Islet of Langerhans (tissue), 1 donor: ENCODE results near the gene RTN1.

Experiments
- FAIRE-seq: peaks from one replicate; lab custom pipeline; 2011; peaks lifted over from hg19 to GRCh38; lab: Jason Lieb, UNC

Gene RTN1

DNA sequence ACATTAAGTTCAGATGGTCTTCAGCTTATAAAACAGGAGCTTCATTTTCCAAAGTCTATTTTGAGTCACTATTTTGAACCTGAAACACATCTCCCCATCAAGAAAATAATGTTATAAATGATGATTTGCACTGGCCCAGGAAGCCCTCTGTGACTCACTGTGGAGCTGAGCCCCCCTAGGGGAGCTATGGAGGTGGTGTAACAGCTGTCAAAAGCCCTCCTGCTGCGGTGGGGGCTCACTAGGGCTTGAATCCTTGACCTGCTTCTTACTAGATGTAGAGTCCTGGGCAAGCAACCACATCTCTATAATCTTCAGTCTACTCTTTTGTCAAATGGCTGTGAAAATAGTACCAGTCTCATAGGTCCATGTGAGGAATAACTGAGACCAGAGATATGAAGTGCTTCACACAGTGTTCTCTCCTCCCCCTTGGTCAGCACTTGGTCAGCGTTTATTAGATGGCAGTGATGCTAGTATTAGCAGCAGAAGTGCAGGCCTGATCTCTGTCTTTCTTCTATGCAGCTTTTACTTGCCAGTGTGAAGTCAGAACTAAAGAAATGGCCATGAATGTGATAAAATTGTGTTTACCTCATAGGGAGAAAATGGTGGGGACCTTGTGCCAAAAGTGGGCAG lies 83.4 kb downstream of the RTN1 start:
- no peak for FAIRE-seq

DNA sequence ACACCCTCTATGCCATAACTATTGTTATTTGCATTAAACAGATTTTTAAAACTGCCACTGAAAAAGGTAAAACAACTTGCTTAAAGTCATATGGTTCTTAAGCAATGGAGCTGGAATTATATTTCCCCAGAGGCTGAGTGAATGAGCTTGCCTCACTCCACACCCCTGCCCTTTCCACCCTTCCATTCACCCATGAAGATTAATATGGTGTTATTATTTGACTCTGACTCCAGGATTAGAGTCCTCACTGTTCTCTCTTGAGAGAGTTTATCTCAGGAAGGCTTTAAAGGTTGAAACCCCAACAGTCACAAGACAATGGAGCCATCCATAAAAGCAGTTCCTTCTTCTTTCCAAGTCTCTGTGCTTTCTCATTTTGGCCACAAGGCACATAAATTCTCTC lies 84.9 kb downstream of the RTN1 start:
- no peak for FAIRE-seq

DNA sequence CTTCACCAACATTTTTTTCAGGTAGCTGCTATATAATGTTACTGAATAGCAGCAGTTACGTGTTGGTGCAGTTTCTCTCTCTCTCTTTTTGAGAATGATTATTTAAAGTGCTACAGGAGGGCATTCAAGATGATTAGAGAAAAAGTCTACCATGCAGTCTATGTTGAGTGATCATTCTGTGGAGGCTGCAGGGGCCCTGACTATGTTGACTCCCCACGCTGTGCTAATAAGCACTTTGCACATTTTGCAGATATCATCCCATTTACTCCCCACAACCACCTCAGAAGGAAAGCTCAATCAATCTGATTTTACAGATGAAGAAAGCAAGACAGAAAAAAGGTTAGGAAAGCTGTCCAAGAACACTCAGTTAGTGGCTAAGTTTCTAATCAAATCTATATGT lies 87.8 kb downstream of the RTN1 start:
- no peak for FAIRE-seq

DNA sequence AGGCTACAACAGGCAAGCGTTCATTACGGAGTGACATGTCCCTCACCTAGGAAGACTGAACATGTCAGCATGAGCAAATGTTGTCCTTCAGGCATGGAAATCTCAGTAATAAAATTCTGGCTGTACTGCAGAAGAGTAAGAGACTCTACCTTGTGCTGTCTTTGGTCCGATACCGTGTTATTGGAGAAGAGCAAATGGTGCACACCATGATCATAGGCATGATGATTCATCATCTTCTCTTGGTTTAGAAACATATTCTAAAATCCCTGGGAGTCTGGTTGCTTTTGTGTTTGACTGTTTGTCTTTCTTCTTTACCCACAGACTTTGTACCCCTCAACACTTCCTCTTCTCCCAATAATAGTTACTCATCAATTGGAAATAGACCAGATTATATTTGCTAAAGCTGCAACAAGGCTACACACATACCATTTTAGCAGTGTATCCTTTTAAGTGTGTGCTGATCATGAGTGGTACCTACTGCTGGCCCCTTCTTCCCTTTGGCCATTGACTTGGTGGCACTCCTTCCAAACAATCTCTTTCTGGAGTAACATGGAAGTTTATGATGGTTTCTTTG lies 93.5 kb downstream of the RTN1 start:
- FAIRE-seq, result no peak

DNA sequence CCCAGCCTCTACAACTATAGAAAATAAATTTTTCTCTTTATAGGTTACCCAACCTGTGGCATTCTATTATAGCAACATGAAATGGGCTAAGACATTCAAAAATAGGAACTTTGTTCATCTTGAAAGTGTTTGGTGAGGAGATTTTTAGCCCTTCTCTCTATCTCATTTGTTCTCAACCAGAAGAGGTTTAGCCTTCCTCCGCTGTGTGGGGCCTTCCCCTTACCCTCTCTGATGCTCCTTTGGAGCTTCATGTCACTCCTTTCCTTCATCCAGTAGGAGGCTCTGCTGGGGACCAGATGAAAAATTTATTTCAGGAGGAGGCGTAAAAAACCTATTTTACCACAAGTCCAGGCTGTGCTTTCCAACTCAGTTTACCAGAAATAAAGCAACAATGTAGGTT lies 94.1 kb downstream of the RTN1 start:
- no peak for FAIRE-seq

DNA sequence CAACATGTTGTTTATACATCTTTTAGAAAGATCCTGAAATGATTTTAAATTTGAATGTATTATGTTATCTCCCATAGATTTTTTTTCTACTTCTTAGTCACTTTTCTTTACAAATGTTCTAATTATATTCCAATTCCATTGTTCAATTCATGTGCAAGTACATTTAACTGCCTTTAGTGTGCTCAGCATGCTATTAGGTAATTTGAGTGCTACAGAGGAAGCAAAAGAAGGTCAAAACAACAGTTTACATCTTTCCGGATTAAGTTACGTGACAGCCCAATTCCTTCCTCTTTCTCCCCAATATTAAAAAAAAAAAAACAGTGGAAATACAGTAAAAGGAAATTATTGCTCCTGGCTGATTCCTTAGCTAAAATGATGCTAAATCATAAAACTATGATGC lies 98.3 kb downstream of the RTN1 start:
- FAIRE-seq, result no peak

DNA sequence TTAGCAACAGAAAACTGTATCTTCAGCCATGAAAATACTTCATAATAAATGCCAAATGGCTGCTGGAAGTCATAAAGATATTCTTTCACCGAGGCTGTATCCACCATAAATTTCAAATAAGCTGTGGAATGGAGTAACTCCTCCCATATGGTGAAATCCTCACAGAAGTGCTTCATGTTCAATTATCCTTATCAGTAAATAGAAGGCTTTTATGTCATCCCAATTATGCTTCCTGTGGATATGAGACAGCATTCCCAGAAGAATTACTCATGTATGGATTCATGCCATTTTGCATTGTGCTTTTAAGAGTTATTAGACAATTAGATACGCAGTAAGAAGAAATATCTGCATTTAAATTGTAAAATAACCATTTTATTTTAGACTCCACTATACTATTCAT lies 99.0 kb downstream of the RTN1 start:
- FAIRE-seq, result no peak

DNA sequence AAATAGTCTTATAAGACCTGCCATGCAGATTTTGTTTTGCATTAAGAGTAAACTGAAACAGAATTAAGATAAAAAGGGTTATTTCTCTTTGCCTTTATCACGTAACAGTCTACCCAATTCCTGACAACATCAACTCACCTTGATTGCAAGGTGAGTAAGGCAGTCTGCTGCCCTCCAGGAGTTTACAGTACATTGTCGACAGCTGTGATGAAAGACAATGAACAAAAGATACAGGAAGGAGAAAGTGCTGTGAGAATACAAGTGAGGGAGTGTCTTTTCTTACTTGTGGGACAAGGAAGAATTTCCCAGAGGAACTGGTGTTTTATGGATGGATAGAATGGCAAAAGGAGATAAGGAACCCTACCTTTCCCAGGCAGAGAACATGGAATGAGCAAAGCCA lies 101.0 kb downstream of the RTN1 start:
- FAIRE-seq, result no peak

DNA sequence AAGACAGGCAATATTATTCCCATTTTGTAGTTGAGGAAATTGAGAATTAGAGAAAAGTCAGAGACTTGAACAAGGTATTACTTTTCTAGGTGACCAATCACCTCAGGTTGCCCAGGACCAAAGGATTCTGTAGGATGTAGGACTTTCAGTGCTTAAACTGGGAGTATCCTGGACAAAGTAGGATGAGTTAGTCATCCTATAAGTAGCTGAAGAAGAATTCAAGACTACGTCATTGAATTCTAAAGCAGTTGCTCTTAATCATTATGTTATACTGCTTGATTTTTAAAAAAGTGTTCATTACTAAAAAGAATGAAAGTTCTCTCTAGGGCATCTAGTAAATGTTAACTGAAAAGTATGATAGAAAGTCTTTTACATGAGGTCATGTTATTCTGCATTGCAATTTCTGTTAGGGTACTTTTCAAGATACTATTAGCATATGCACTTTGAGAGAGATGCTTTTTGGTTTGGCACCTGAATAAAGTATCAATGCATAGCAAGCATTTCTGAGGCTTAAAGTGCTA lies 101.7 kb downstream of the RTN1 start:
- no peak for FAIRE-seq

DNA sequence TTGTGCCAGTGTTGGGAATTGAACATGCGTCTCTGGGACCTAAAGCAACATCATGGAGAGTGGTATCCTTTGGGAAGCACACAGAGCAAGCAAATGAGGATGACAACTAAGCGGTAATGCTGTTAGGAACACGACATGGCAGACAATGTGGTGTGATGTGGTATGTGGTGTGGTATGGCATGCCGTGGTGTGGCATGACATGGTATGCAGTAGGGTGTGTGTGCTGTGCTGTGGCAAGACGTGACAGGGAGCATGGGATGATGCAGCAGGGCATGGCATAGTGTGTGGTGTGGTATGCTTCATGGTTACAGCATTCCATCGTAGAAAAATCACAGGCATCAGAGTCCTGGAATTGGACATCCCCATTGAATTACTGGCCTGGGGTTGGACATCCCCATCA lies 108.7 kb downstream of the RTN1 start:
- no peak for FAIRE-seq

DNA sequence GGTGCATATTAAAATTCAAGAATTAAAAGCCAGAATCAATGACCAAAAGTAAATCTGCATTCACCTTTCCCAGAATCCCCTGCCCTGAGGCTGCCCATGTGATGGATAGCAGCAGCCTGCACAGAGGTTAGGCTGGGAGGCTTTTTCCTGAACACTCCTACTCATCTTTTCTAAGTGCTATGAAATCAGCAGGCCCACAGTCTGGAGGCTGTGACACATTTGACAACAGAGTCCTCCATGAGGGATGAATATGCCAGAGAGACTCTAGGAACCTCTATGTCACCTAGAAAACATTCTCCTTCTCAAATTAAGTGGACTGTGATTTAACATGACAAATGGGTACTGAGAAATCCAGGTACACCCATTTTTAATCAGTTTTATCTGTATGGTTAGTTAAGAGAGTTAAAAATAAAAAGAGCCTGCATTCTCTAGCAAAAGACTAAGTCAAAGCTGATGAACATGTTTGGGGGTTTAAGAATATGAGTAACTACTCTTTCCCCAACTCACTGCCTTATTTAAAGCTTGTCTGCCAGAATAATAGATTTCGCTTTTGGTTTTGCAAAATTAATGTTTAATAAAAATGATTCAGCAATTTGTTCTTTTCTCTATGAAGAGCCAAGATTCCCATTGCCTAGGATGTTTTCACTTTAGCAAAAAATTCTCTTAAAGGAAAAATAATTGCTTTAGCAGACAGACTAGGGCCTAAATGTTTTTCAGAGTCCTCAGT lies 115.0 kb downstream of the RTN1 start:
- no peak for FAIRE-seq

DNA sequence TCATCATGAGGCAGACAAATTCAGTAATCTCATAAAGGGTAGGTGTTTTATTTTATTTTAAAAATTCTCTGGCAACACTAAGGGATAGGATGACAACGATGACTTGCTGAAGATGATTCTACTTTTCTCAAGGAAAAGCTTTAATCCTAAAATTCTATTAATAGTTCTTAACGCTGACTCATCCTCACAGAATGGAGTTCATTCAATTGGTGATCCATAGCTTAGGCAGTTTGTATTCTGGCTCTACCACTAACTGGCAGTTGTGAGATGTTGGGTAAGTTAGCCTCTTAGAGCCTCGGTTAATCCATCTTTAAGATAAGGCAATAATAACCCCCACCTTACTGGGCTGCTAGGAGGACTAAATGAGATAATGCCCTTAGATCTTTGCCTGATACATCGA lies 116.3 kb downstream of the RTN1 start:
- FAIRE-seq, result peak; percentile 41

DNA sequence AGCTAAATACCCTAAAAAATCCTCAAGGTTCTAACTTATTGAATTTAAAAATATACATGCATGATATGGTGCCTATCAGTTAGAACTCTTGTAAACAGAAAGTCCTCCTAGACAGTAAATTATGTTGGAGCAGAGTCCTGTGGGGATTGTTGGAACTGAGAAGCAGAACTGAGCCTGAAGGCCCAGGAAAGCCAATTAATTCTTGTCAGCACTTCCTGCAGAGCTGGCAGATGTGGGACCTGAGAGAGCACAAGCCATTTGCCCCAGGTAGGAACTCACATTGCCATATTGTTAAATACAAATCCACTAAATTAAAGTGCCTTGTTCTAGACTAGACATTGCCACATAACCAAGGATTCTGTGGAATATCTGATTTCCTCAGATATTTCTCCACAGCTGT lies 117.1 kb downstream of the RTN1 start:
- FAIRE-seq, result no peak

DNA sequence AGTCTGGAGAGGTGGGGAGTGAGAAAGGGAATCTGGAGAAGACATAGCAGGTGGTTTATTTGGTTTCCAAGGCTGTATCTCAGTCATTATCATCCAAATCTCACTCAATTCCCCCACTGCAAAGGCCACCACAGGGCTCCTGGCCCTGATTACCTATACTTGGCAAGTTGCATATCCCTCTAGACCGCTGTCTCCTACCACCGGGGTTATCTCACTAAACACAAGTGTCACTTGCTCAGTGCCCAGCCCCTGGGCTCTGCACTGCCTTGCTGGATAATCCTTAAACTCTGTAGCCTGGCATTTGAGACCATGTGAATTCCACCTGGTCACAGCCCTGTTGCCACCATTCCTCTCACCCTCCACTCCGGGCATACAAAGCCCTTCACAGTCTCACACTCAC lies 119.0 kb downstream of the RTN1 start:
- no peak for FAIRE-seq

DNA sequence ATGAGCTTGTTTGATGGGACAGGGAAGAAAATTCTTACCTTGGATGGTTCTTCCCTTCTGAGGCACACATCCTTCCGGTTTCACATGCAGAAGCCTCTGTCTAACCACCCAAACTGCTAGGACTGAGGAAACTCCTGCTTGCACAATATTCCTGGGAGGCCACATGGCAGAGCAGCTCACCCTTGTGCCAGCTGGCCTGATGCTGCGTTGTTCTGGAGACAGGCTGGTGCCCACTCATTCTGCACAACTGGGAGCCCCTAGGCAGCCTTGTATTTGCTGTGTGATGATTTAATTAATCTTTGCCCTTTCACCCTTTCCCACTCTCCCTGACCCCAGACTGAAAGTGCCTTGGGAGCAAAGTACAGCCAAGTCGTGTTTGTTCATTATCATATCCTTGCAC lies 130.8 kb downstream of the RTN1 start:
- FAIRE-seq, result no peak

DNA sequence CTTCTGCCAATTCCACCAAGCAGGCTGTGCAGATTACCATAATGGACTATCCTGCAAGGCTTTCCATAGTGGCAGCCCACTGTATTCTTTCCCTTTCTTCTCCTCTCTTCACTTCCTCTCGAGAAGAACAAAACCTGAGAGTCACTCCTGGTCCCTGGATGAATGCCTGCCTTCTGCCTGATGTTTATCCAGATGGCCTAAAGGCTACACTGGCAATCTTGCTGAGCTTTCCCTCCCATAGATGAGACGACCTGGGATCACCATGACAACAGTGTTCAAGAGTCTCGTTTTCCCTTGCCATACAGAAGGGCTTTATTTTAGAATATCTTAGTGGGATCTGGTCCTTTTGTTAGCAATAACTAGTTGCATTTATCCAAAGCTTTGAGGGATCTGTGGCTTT lies 142.3 kb downstream of the RTN1 start:
- FAIRE-seq, result peak; percentile 95

DNA sequence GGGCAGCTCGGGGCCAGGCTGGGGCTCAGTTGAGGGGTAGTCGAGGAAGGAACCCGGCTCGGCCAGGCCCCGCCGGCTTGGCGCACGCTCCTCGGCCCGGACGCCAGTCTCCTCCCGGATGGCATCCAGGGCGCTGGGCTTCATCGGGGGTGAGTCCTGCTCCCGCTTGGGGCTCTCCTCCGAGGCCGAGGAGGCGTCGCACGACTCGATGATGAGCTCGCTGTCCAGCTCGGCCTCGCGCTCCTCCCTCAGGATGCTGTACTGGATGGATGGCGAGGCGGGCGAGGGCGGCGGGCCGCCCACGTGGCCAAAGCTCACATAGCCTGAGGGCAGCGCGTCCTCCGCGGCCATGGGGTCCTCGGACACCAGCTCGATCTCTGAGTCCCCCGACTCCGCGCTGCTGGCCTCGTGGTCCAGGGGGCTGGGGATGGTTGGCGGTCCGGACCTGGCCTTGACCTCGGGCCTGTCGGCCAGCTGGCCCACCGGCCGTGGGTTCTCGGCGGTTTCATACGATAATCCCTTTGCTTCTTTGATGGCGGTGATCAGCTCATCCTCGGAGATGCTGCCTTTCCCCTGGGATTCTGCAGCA lies 143.4 kb downstream of the RTN1 start:
- no peak for FAIRE-seq

DNA sequence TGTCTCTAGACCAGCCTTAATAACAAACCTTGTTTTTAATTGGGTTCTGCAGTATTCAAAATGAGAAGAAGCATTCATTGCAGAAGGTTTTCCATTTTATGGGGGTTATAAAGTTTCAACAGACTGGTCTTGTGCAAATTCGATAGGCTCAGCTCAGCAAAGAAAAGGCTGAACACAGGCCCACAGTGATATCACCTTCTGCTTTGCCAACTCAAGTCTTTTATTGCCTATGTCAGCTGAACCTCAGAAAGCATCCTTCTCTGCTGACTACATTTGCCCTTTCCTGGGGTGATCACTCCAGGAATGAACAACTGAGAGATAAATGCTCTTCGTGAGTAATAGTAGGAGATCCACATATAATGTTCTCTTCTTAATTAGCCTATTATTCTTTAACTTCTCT lies 159.5 kb downstream of the RTN1 start:
- no peak for FAIRE-seq

DNA sequence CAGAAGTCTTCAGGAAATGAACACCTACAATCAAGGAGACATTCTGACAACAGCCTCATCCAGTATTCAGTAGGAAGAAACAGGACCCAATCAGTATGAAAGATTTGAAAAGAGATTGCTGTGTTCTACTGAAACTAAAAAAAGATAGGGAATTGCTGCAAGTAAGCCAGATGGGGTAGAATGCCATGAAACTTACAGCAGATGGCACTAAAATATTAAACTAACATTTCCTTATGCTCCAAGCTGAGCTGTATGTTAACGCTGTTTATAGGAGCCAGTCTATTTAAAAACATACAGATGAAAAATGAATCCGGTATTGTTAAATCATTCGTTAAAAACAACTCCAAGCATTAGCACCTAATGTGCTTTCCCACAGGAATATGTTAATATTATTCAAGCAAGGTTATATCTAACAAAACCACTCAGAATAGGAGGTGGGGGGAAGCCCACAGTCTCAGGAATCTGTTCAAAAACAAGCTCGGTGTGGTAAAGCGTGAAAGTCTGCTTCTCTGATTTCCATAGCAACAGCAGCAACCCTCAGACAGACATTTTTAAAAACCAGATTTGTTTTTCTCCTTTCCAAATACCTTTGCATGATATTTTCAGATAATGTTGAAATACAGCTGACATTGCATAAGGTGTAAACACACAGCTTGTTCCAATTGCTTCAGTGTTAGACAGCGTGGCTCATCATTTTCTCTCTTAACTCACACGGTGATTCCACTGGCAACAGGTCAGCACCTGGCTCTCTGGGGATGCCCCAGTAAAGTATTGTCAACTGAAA lies 162.6 kb downstream of the RTN1 start:
- FAIRE-seq, result peak; percentile 72

DNA sequence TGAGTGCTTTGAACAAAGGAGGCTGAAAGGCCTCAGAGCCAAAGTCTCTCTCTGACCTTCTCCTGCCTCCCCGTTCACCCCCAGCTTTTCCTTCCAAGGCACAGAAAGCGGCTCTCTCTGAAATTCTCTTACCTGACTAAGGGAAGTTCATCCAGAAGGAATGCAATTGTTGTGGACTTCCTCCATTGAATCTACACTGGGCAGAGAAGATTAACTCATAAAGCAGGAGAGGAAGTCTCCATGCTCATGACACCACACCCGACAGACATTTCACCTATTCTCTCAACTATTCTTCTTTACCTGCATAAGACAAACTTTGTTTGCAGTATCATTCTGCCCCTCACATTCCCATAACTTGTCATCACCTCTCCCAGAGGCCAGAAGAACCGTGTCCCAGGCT lies 164.7 kb downstream of the RTN1 start:
- FAIRE-seq, result no peak

DNA sequence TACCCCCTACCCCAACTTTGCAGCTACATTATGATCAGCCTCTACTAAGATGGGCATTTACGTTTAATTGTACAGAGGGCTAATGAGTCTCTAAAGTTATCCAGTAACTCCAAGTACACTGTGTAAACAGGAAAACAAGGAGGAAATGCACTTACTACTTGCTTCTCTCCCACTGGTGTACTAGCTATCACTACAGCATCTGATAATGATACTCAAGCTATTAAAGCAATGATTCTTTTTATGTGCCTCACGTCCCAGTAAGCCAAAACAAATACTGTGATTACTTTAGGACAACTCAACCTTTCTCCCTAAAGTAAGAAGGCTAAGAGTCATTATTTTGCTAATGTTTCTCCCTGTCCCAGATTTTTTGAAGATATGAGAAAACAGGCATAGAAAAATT lies 165.3 kb downstream of the RTN1 start:
- no peak for FAIRE-seq

DNA sequence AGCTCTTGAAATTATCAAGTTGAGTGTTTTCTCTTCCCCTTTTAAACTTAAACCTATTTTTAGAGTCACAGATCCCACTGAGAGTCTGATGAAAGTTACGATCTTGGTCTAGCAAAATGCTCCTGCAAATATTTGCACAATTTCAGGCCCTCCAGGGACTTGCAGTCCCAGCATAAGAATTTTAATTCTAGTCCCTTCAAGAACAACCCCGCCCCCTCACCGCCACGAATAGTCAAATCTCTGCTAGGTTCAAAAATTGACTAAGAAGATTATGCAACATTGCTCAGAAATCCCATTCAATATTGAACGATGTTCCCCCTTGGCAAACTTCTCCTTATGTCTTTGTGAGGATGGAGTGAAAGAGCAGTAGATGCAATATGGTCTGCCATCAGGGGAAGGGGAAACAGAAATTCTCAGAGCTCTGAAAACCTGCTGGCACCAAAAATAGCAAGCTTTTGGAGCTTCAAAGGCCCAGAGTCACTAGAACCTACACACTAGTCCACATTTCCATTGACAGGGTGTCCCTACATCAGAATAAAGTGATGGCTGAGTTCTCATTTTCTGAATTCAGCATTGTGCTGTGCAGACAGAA lies 166.4 kb downstream of the RTN1 start:
- no peak for FAIRE-seq
